Activated CD8-positive, alpha-beta memory T cell treated with anti-CD3 and anti-CD28 coated beads, Interleukin-2, amount 50 U/mL, for 24 hours (primary cell): Measurements from ENCODE around the gene IL17RA.

Experiments used
- DNase-seq: peaks from one replicate; pipeline ENCODE4 v3.0.0-alpha.2; 2020; ENCODE audit errors: extremely low read depth

Gene IL17RA

DNA sequence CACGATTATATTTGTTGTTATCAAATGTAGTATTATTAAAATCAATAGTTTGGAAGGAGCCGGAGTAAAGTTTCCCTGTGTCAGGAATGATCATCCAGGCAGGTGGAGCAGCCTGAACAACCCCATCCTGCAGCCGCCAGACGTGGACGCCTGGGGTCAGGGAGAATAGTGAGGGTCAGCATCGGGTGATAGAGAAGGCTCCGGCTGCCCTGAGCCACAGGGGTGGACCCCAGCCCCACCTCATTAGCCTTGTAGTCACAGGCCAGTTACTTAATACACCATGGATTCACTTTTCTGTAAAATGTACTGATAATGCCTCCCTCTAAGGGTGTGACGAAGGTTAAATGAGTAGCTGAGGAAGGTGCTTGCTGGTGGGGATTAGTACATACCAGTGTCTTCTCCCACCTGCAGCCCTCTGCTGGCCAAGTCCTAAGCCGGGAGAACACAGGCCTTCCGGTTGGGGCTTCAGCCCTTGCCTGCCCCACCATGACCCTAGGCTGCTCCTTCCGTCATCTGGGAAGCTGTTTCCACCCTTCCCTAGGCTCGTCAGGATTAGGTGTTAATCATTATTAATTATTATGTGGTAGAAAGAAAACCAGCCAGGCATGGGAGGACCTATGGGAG is 21.5 kb downstream of the IL17RA start:
- DNase-seq = no peak

DNA sequence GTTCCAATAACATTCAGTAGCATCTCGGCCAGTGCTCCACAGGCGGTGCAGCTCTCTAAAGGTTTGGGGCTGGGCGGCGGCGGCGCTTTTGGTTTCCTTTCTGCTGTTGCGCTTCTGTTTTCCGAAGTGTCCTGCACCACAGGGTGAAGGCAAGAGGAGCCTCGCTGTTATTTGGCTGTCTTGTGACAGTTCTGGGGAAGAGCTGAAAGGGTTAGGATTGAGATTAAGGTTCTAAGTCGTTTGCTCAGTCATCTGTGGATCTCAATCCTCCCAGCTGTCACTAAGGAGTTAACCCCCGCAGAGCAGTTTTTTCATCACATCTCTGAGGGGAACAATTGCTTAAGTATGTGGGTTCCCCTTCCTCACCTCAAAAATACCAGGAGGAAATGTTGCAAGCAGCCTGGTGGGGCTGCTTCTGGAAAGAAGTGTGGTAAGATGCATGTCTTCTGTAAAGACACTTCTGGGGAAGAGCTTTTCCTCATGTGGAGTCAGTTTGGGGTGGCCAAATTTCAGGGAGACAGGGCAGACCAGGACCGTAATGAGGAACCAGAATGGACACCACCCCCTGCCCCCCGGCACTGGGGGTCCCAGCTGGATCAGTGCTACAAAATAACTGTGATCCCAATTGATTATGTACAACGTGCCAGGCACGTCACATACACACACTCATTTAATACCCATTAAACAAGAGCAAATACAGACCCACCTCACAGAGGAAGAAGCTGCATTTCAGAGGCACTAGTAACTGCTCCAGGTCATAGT is 22.2 kb downstream of the IL17RA start:
- no peak for DNase-seq

DNA sequence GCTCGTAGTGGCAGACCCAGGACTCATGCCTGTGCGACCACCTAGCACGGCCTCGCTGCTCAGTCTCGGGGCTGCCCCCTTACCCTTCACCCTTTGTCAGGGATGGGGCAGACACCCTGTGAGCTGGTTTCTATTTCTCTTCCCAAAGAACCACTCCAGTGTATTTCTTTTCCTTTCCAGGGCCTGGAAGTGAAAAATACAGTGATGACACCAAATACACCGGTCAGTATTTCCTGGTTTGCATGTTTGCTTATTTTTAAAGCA is 22.7 kb downstream of the IL17RA start:
- DNase-seq = no peak

DNA sequence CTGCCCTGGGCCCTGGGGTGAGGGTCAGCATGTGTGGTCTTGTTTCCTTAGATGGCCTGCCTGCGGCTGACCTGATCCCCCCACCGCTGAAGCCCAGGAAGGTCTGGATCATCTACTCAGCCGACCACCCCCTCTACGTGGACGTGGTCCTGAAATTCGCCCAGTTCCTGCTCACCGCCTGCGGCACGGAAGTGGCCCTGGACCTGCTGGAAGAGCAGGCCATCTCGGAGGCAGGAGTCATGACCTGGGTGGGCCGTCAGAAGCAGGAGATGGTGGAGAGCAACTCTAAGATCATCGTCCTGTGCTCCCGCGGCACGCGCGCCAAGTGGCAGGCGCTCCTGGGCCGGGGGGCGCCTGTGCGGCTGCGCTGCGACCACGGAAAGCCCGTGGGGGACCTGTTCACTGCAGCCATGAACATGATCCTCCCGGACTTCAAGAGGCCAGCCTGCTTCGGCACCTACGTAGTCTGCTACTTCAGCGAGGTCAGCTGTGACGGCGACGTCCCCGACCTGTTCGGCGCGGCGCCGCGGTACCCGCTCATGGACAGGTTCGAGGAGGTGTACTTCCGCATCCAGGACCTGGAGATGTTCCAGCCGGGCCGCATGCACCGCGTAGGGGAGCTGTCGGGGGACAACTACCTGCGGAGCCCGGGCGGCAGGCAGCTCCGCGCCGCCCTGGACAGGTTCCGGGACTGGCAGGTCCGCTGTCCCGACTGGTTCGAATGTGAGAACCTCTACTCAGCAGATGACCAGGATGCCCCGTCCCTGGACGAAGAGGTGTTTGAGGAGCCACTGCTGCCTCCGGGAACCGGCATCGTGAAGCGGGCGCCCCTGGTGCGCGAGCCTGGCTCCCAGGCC is 23.7 kb downstream of the IL17RA start:
- no peak for DNase-seq

DNA sequence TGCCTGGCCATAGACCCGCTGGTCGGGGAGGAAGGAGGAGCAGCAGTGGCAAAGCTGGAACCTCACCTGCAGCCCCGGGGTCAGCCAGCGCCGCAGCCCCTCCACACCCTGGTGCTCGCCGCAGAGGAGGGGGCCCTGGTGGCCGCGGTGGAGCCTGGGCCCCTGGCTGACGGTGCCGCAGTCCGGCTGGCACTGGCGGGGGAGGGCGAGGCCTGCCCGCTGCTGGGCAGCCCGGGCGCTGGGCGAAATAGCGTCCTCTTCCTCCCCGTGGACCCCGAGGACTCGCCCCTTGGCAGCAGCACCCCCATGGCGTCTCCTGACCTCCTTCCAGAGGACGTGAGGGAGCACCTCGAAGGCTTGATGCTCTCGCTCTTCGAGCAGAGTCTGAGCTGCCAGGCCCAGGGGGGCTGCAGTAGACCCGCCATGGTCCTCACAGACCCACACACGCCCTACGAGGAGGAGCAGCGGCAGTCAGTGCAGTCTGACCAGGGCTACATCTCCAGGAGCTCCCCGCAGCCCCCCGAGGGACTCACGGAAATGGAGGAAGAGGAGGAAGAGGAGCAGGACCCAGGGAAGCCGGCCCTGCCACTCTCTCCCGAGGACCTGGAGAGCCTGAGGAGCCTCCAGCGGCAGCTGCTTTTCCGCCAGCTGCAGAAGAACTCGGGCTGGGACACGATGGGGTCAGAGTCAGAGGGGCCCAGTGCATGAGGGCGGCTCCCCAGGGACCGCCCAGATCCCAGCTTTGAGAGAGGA is 24.5 kb downstream of the IL17RA start:
- no peak for DNase-seq

GRCh38 chr22:17109976-17110375 is 25.2 kb downstream of the IL17RA start:
- no peak for DNase-seq

- no peak for DNase-seq
Measured at GRCh38 chr22:17110791-17111550, 26.2 kb downstream of the IL17RA start.

DNA sequence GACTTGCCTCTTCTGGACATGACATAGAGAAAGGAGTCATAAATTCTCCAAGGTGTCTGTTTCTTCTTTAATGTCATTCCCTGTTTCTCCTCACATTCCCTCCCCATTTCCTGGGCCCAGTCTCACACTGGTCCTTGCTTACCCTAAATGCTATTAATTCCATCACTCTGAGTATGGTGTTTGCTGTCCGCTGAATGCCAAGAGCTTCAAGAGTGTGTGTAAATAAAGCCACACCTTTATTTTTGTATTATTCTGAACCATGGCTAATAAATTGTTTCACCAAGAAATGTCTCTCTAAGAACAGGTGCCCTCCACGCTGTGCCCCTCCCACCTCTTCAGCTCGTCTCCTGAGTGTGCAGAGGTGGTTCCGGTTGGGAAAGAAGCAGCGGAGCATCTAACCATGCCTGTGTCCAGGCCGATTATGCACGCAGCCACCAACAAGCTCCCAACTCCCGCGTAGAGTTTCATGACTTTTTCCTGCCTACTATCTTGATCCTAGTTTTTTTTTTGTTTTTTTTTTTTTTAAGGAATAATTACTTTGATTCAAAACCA is 27.8 kb downstream of the IL17RA start:
- no peak for DNase-seq

DNA sequence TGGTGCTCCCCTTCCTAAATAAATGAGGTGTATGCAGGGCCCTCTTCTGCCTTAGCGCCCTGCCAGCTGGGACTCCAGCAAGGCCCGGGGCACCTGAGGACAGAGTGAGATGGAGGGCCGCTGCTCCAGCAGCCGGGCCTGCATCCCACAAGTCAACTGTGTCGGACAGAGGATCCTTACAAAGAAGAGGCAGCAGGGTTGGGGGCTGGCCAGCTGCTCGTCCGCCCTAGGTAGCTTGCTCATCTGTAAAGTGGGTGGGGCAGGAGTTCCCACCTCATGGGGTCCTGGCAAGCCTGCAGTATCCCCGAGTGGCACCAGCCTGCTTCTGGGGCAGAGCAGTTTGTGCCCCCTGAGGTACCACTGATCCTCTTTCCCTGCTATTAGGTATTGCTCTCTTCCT is 28.8 kb downstream of the IL17RA start:
- DNase-seq = no peak

- no peak for DNase-seq
Measured at GRCh38 chr22:17114173-17114897, 29.5 kb downstream of the IL17RA start.

- no peak for DNase-seq
Measured at GRCh38 chr22:17114898-17115235, 30.1 kb downstream of the IL17RA start.

DNA sequence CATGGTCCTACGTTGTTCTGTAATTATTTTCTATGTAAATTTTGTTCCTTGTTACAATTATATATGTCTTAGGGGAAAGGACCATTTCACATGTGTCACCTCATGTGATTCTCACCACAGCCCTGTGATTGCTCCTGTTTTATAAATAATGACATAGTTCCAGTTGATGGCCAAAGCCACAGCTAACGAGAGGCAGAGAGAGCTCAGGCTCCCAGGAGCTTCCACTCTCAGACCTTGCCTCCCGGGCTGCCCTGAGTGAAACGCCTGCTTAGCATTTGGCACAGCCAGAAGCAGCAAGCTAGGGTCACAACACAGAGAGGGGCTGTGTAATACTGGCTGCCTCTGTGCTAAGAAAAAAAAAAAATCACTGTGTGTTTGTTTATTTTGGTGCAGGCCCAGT is 30.4 kb downstream of the IL17RA start:
- DNase-seq = no peak

- DNase-seq = no peak
Measured at GRCh38 chr22:17115945-17116565, 31.3 kb downstream of the IL17RA start.

DNA sequence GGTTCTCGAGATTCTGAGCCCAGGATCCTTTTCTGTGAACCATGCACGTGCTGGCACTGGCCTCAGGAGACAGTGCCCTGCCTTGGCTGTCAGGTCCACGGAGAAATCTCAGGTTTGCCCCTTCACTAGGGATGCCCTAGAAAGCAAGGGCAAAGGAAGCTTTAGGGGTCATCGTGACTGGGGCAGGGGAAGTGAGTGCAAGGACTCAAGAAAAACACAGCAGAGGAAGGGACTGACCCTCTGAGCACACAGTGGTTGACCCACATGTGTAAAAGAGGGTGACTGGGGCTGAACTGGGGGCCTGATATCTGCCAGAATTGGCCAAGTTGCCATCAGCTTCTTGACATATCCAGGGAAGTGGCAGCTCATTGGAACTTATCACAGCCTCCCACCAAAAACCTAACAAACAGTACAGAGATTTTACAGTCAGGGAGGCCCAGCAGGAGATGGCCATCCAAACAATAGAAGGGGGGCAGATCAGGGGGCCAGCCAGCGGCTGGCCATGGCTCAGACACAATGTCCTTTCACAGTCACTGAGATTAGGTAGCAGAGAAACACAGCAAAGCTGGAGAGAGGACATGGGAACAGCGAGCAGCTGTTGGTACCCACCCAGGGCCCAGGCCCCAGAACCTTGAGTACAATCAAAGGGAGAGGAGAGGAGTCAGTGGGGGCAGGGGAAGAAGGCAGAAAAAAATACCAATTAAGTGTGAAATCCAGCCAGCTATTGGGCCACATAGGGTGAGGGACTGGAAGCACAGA is 32.0 kb downstream of the IL17RA start:
- DNase-seq = no peak

GRCh38 chr22:17117400-17117799 is 32.6 kb downstream of the IL17RA start:
- no peak for DNase-seq

DNA sequence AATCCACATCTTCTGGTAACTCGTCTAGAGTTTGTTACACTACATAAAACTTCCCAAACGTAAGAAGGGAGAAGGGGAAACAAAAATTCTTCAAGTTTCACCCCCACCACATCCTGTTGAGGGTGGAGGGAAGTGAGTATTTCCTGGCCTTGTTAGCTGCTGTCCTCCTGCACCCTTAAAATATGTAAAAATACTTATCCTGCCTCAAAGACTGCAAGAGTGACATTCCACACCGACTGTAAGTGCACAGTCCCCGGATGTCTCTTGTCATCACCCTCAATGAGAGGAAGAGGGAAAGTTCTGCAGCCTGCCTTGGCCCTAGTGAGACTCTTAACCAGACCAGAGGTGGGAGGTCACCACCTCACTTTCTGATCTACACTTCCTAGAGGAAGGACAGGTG is 33.1 kb downstream of the IL17RA start:
- DNase-seq = no peak

GRCh38 chr22:17118342-17118741 is 33.5 kb downstream of the IL17RA start:
- DNase-seq = no peak

DNA sequence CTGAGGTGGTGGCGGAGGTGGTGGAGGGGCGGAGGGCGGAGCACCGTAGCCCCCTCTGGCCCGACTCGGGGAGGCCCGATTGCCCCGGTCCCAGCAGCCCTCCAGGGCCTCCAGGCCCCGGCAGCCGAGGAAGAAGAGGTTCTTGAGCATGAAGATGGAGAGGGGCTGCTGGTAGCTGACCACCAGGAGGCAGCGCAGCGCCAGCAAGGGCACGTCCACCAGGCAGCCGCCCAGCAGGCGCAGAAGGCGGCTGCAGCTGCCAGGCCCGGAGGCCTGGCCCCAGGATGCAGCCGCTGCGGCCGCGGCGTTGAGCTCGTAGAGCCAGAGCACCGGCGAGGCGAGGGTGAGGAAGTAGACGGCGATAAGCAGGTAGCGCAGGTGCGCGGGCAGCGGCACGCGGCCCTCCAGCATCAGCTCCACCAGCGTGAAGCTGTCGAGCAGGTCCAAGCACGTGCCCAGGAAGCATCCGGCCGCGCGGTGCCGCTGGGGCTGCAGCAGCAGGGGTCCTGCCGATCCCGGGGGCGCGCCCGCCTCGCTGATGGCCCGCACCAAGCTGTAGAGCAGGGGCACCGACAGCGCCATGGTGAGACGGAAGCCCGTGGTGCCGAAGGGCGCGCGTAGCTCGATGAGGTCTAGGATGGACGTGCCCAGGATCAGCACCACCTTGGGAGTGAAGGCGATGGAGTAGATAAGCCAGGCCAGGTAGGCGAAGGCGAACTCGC is 34.8 kb downstream of the IL17RA start:
- DNase-seq = no peak

DNA sequence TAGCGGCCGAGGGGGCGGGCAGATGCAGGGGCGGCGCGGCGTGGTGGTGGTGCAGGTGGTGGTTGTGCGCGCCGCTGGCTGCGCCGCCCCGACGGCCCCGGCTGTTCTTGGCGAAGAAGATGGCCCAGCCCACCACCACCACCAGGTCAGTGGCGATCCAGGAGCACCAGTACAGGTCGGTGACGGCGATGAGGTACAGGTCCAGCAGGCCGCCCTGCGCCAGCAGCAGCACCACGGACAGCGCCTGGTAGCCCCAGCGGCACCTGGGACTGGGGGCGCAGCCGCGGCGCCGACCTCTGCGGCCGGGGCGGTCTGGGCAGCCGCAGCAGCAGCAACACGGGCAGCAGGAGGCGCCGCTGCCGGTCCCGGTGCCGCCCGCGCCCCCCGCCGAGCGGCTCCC is 35.5 kb downstream of the IL17RA start:
- DNase-seq = no peak
